Measurements from ENCODE around the gene PGD. TPM values are rescaled to one million over a fixed set of nuclear protein-coding genes. Genes with fewer than 3 reads are reported as not detected.

The PGD gene
- total and polyA plus RNA-seq, 7 donors: 30.6 to 115 (median 44.2) TPM

- DNase-seq: no peak
- no peak for TF ChIP-seq POLR2AphosphoS5 (IDR thresholded peaks at IDR 0.05)
- no peak for TF ChIP-seq EP300 (IDR thresholded peaks at IDR 0.05)
- no peak for TF ChIP-seq CTCF (IDR thresholded peaks at IDR 0.05)
- TF ChIP-seq POLR2A (IDR thresholded peaks at IDR 0.05): no peak
- Histone ChIP-seq H3K4me1 (peaks cover 0 to 19% (median 15%) of the 10 kb centered on the region in 4 donors), H3K36me3 (peaks cover 0 to 6% (median 0%) of the 10 kb centered on the region in 4 donors), H3K27ac (no peak overlapping the region), H3K27me3 (no peaks in the 10 kb centered on the region), H3K9me3 (no peaks in the 10 kb centered on the region), H3K4me3 (no peak overlapping the region)
- 45 to 76% methylated on average over 14 of the region's 14 CpGs for WGBS, 2 donors
- intact Hi-C loops (cut with DNase I): loop anchor here (5.0 kb wide), 2 partner anchors 59 to 556 kb away; no protein-coding TSS in a partner anchor
Observed at GRCh38 chr1:10432910-10433700, 34.2 kb downstream of the PGD start.

GRCh38 chr1:10433790-10434189, 34.9 kb downstream of the PGD start:
- Histone ChIP-seq H3K4me3 (no peak overlapping the region), H3K4me1 (peaks cover 0 to 19% (median 14%) of the 10 kb centered on the region in 4 donors), H3K36me3 (peaks cover 0 to 6% (median 0%) of the 10 kb centered on the region in 4 donors), H3K9me3 (no peaks in the 10 kb centered on the region), H3K27ac (no peak overlapping the region), H3K27me3 (no peaks in the 10 kb centered on the region)
- intact Hi-C loops (cut with DNase I): loop anchor here (5.0 kb wide), 2 partner anchors 59 to 556 kb away; no protein-coding TSS in a partner anchor
- TF ChIP-seq EP300 (IDR thresholded peaks at IDR 0.05) (no peak), CTCF (IDR thresholded peaks at IDR 0.05) (no peak), POLR2A (IDR thresholded peaks at IDR 0.05) (no peak), POLR2AphosphoS5 (IDR thresholded peaks at IDR 0.05) (no peak)
- no peak for DNase-seq
- 86 to 87% methylated on average over 11 of the region's 11 CpGs for WGBS, 2 donors

- H3K4me1 ChIP-seq: peaks cover 0 to 17% (median 14%) of the 10 kb centered on the region in 4 donors
- H3K27ac ChIP-seq: no peak overlapping the region
- DNase-seq: no peak
- no peak overlapping the region for H3K4me3 ChIP-seq
- TF ChIP-seq EP300 (IDR thresholded peaks at IDR 0.05): no peak
- no peak for TF ChIP-seq CTCF (IDR thresholded peaks at IDR 0.05)
- TF ChIP-seq POLR2A (IDR thresholded peaks at IDR 0.05): no peak
- TF ChIP-seq POLR2AphosphoS5 (IDR thresholded peaks at IDR 0.05): no peak
- WGBS, 2 donors: 96 to 98% methylated on average over 5 of the region's 5 CpGs
- peaks cover 0 to 6% (median 0%) of the 10 kb centered on the region in 4 donors for H3K36me3 ChIP-seq
- no peaks in the 10 kb centered on the region for H3K9me3 ChIP-seq
- intact Hi-C loops (cut with DNase I): loop anchor here (5.0 kb wide), 2 partner anchors 58 to 557 kb away; no protein-coding TSS in a partner anchor
- no peaks in the 10 kb centered on the region for H3K27me3 ChIP-seq
Observed at GRCh38 chr1:10434590-10434989, 35.7 kb downstream of the PGD start.

GRCh38 chr1:10437052-10437451, 38.2 kb downstream of the PGD start:
- TF ChIP-seq CTCF (IDR thresholded peaks at IDR 0.05) (no peak), POLR2A (IDR thresholded peaks at IDR 0.05) (no peak)
- Histone ChIP-seq H3K9me3 (no peaks in the 10 kb centered on the region), H3K27me3 (no peaks in the 10 kb centered on the region), H3K4me1 (no peaks in the 10 kb centered on the region), H3K36me3 (peaks cover 0 to 6% (median 0%) of the 10 kb centered on the region in 4 donors), H3K4me3 (no peak overlapping the region), H3K27ac (no peak overlapping the region)
- intact Hi-C loops (cut with DNase I): no loop called here
- DNase-seq: no peak
- WGBS, 2 donors: 96 to 97% methylated on average over 1 of the region's 1 CpG

Measured in sigmoid colon (tissue), 7 donors.